Endometrial microvascular endothelial cells (primary cell): ENCODE data around the gene RAP1GAP2. TPM values are rescaled to one million over a fixed set of nuclear protein-coding genes. Genes with fewer than 3 reads are reported as not detected.
"Not testable (repeated sequence)": the region's sequence is repeated elsewhere in the genome, so short reads cannot be mapped to it uniquely, and the experiment has no call there.

Source experiments
- in situ Hi-C: cut with HindIII; loops from 2 replicates; pipeline ENCODE4 v1.10.0; 2017; ENCODE audit warnings: low sequenced_read_pairs, low pct_unique_long_range_greater_than_20kb; ENCODE audit errors: inconsistent ontology term
- total RNA-seq: library from RNA; depleted of rRNA; stranded (reverse); fragments of >200 nt; gene quantifications from one replicate; pipeline ENCODE4 v1.2.3, GENCODE V29; 2015; ENCODE audit errors: inconsistent ontology term

The RAP1GAP2 gene
- total RNA-seq, 1 donor from 2014 or later, result 2.5 TPM

DNA sequence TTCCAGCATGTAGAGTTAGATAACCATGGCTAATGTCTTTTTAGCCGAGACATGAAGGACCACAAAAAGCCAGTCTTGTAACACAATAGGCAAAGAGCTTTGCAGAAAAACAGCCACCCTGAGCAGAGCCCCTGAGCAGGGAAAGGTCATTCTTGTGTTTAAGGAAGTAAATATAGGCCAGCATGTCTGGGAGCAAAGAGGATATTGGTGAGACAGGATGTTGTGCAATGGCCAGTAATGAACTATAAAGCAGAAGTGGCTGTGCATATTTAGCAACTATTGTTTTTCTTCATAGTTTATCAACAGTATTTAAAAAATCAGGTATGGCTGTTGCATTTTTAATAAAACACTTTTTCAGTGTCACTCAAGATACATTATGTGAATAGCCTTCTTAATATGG lies 269.0 kb downstream of the RAP1GAP2 start:
- in situ Hi-C loops, result not testable (repeated sequence)

DNA sequence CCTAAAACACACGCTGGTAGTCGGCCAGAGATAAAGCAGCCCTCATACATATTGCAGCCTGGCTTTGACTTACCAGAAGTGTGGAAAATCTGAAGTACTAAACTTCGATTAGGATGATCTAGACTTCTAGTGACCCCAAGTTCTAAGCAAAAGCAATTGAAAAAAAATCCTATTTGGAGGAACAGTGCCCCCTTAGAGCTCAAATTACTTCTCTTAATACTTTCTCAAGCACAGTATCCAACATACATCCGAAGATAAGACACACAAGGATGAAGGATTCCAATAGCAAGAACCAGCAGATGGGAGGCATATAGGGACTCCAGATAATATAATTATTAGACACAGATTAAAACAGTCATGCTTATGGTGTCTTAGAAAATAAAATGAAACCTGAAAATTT lies 277.6 kb downstream of the RAP1GAP2 start:
- in situ Hi-C loops, result not testable (repeated sequence)

Other genes starting within 250 kb of the RAP1GAP2 start
- gene PAFAH1B1, start 202.8 kb upstream of the RAP1GAP2 start, total RNA-seq, result 48.4 TPM
- 77.7 TPM for gene CLUH, start 84.7 kb upstream of the RAP1GAP2 start, total RNA-seq
- gene CCDC92B, start 46.8 kb upstream of the RAP1GAP2 start, total RNA-seq, result not detected